ENCODE data around the gene PEX11B. TPM values are rescaled to one million over a fixed set of nuclear protein-coding genes. Genes with fewer than 3 reads are reported as not detected.

Gene PEX11B
- total RNA-seq, 1 donor from 2014 or later = 24.4 TPM

DNA sequence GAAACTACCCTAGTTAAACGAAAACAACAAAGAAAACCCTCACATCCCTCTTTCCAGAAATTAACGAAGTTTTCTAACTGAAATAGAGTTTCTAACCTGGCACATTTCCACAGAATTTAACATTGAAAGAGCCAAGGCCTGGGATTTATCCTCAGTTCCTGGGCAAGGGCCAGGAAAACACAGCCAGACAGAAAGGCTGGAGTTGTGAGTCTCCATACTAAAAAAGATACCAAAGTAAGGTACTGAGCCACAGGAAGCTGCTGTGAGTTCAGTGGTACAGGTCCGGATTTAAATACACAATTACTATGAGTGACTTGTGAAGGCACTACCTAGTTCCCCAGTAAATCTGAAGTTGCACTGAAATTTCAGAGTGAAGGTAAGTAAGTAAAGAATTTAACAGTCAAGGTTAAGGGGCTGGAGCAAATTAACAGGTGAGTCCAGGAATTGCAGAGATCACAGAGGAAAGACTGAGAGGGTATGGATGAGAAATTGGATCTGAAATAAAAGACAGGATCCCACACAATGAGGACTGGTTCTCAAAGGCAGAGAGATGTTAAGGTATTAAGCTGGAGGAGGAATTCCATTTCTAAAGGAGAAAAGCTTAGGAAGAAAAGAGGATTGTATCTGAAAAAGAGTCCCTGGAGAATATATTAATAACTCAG, 38.4 kb upstream of the PEX11B start:
- no peaks in the 10 kb centered on the region for H3K27me3 ChIP-seq (ENCODE audit: low read depth)
- H3K9me3 ChIP-seq (replicated peaks) = no peaks in the 10 kb centered on the region
- TF ChIP-seq, protein P1, sequence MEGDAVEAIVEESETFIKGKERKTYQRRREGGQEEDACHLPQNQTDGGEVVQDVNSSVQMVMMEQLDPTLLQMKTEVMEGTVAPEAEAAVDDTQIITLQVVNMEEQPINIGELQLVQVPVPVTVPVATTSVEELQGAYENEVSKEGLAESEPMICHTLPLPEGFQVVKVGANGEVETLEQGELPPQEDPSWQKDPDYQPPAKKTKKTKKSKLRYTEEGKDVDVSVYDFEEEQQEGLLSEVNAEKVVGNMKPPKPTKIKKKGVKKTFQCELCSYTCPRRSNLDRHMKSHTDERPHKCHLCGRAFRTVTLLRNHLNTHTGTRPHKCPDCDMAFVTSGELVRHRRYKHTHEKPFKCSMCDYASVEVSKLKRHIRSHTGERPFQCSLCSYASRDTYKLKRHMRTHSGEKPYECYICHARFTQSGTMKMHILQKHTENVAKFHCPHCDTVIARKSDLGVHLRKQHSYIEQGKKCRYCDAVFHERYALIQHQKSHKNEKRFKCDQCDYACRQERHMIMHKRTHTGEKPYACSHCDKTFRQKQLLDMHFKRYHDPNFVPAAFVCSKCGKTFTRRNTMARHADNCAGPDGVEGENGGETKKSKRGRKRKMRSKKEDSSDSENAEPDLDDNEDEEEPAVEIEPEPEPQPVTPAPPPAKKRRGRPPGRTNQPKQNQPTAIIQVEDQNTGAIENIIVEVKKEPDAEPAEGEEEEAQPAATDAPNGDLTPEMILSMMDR (IDR thresholded peaks at IDR 0.05; ENCODE audit: borderline replicate concordance) = no peak
- peak overlapping the region; percentile 80 for H3K4me3 ChIP-seq
- intact Hi-C loops (cut with micrococcal nuclease) = no loop called here
- H3K27ac ChIP-seq (replicated peaks) = peak overlapping the region; percentile 98
- H3K4me1 ChIP-seq = peaks cover 84% of the 10 kb centered on the region
- peak; percentile 31 for DNase-seq
- H3K36me3 ChIP-seq = peaks cover 3% of the 10 kb centered on the region

- TF ChIP-seq, protein P1 (IDR thresholded peaks at IDR 0.05; ENCODE audit: borderline replicate concordance) = no peak
- no peak for DNase-seq
- Histone ChIP-seq H3K4me1 (peaks cover 84% of the 10 kb centered on the region), H3K27ac (replicated peaks) (peak overlapping the region; percentile 98), H3K36me3 (peaks cover 8% of the 10 kb centered on the region), H3K4me3 (peak overlapping the region; percentile 80), H3K9me3 (replicated peaks) (no peaks in the 10 kb centered on the region), H3K27me3 (ENCODE audit: low read depth) (no peaks in the 10 kb centered on the region)
- intact Hi-C loops (cut with micrococcal nuclease) = no loop called here
Measured at GRCh38 chr1:145956361-145956760, 37.8 kb upstream of the PEX11B start.

DNA sequence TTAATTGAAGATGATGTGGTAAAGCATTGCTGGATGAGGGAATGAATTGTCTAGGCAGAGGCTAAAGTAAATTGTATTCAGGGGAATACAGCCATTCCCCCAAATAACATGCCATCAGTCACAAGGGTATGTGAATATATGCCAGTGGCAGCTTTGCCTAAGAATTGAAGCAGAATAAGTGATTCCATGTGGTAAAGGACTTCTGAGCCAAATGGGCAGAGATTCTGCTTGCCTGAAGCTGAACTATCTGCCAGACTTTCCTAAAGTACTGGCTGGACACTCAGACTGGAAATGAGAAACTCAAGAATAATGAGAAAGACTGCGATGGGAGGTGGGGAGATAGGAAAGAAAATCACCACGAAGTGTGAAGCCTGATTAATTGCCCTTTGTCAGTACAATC, 36.9 kb upstream of the PEX11B start:
- peak overlapping the region; percentile 98 for H3K27ac ChIP-seq (replicated peaks)
- H3K36me3 ChIP-seq = peaks cover 11% of the 10 kb centered on the region
- TF ChIP-seq, protein P1 (IDR thresholded peaks at IDR 0.05; ENCODE audit: borderline replicate concordance) = no peak
- H3K27me3 ChIP-seq (ENCODE audit: low read depth) = no peaks in the 10 kb centered on the region
- H3K4me1 ChIP-seq = peaks cover 84% of the 10 kb centered on the region
- no peaks in the 10 kb centered on the region for H3K9me3 ChIP-seq (replicated peaks)
- peak overlapping the region; percentile 80 for H3K4me3 ChIP-seq
- intact Hi-C loops (cut with micrococcal nuclease) = no loop called here
- DNase-seq = no peak

- Histone ChIP-seq H3K4me1 (peaks cover 85% of the 10 kb centered on the region), H3K27ac (replicated peaks) (no peak overlapping the region), H3K27me3 (ENCODE audit: low read depth) (no peaks in the 10 kb centered on the region), H3K9me3 (replicated peaks) (no peaks in the 10 kb centered on the region), H3K4me3 (no peak overlapping the region), H3K36me3 (peaks cover 11% of the 10 kb centered on the region)
- intact Hi-C loops (cut with micrococcal nuclease) = no loop called here
- no peak for DNase-seq
- TF ChIP-seq, protein P1 (IDR thresholded peaks at IDR 0.05; ENCODE audit: borderline replicate concordance) = no peak
Measured at GRCh38 chr1:145953861-145954260, 35.3 kb upstream of the PEX11B start.

GRCh38 chr1:145952903-145953302, 34.4 kb upstream of the PEX11B start:
- Histone ChIP-seq H3K9me3 (replicated peaks) (no peaks in the 10 kb centered on the region), H3K27me3 (ENCODE audit: low read depth) (no peaks in the 10 kb centered on the region), H3K4me1 (peaks cover 86% of the 10 kb centered on the region), H3K27ac (replicated peaks) (no peak overlapping the region), H3K36me3 (peaks cover 11% of the 10 kb centered on the region), H3K4me3 (no peak overlapping the region)
- TF ChIP-seq, protein P1 (IDR thresholded peaks at IDR 0.05; ENCODE audit: borderline replicate concordance) = no peak
- intact Hi-C loops (cut with micrococcal nuclease) = no loop called here
- DNase-seq = no peak

Data from left ventricle myocardium inferior (tissue), 1 donor.